CD14-positive monocyte (primary cell): ENCODE results near the gene AGXT. TPM values are rescaled to one million over a fixed set of nuclear protein-coding genes. Genes with fewer than 3 reads are reported as not detected.

ENCODE experiments used
- DNase-seq, 3 donors: peaks; one replicate each; pipeline ENCODE4 v3.0.0-alpha.2; 2011 to 2022
- H2AFZ ChIP-seq: 2 replicates; pipeline ENCODE4 v1.6.0; 2012; ENCODE audit warnings: mild to moderate bottlenecking, low read depth, low read length, inconsistent platforms; ENCODE audit not compliant: insufficient read depth, poor library complexity, severe bottlenecking
- H3K27ac ChIP-seq, 2 donors: 1 replicate in 1 of 2; 2 replicates in 1 of 2; pipeline ENCODE4 v1.5.1; 2012 to 2013; ENCODE audit warnings: low read length in 2 of 2, control low read depth in 1 of 2, inconsistent platforms in 1 of 2, low read depth in 1 of 2, mild to moderate bottlenecking in 1 of 2
- H3K27me3 ChIP-seq, 2 donors: one replicate each; pipeline versions ENCODE4 v1.6.0 to v1.6.1; 2011 to 2013; ENCODE audit warnings: low read length in 2 of 2; ENCODE audit not compliant: control insufficient read depth in 2 of 2, insufficient read depth in 2 of 2
- H3K36me3 ChIP-seq, 2 donors: replicated peaks in 1 of 2; 1 replicate in 1 of 2; 2 replicates in 1 of 2; pipeline versions ENCODE4 v1.5.1 to v1.6.1; 2012 to 2013; ENCODE audit warnings: low read length in 2 of 2, control low read depth in 1 of 2, inconsistent platforms in 1 of 2, mild to moderate bottlenecking in 1 of 2; ENCODE audit not compliant: insufficient read depth in 2 of 2, control insufficient read depth in 1 of 2
- H3K4me1 ChIP-seq, 2 donors: 1 replicate in 1 of 2; 2 replicates in 1 of 2; pipeline versions ENCODE4 v1.5.1 to v1.6.1; 2012 to 2013; ENCODE audit warnings: low read length in 2 of 2, control low read depth in 1 of 2, inconsistent platforms in 1 of 2, mild to moderate bottlenecking in 1 of 2, moderate library complexity in 1 of 2; ENCODE audit not compliant: insufficient read depth in 2 of 2, control insufficient read depth in 1 of 2
- H3K4me2 ChIP-seq: replicated peaks from 2 replicates; pipeline ENCODE3; 2012; ENCODE audit warnings: low read length, moderate library complexity, mild to moderate bottlenecking; ENCODE audit not compliant: poor library complexity, severe bottlenecking; ENCODE audit errors: extremely low read depth
- H3K4me3 ChIP-seq, 3 experiments: fragments of 200-600 bp in 1 of 3; sonication (generic) in 1 of 3; replicated peaks in 1 of 3; 1 replicate in 2 of 3; 2 replicates in 1 of 3; pipeline ENCODE4 v1.5.1; 2011 to 2013; ENCODE audit warnings: low read length in 3 of 3, mild to moderate bottlenecking in 3 of 3, control low read depth in 2 of 3, low read depth in 2 of 3, inconsistent platforms in 1 of 3, moderate library complexity in 1 of 3
- H3K79me2 ChIP-seq: 2 replicates; pipeline ENCODE4 v1.6.0; 2012; ENCODE audit warnings: mild to moderate bottlenecking, control low read depth, inconsistent platforms, low read length, moderate library complexity; ENCODE audit not compliant: insufficient read depth
- H3K9ac ChIP-seq: 2 replicates; pipeline ENCODE4 v1.6.0; 2017; ENCODE audit warnings: low read length, mild to moderate bottlenecking; ENCODE audit not compliant: insufficient read depth, poor library complexity, severe bottlenecking
- H3K9me3 ChIP-seq, 2 donors: replicated peaks in 1 of 2; 1 replicate in 1 of 2; 2 replicates in 1 of 2; pipeline versions ENCODE4 v1.5.1 to v1.6.1; 2012 to 2013; ENCODE audit warnings: low read length in 2 of 2, control low read depth in 1 of 2; ENCODE audit not compliant: control insufficient read depth in 1 of 2, insufficient read depth in 1 of 2
- H4K20me1 ChIP-seq: 2 replicates; pipeline ENCODE4 v1.6.0; 2012; ENCODE audit warnings: mild to moderate bottlenecking, low read length, control low read depth, moderate library complexity; ENCODE audit not compliant: insufficient read depth
- H3K27ac Mint-ChIP-seq, 7 donors: one replicate each; pipeline ENCODE4 v1.8.0; 2020; ENCODE audit warnings: mild to moderate bottlenecking in 7 of 7, mixed read lengths in 7 of 7, moderate library complexity in 6 of 7, inconsistent platforms in 2 of 7
- H3K27me3 Mint-ChIP-seq, 3 donors: one replicate each; pipeline ENCODE4 v1.8.0; 2021 to 2022; ENCODE audit warnings: low read depth in 3 of 3, mild to moderate bottlenecking in 3 of 3, mixed read lengths in 3 of 3, moderate library complexity in 3 of 3, inconsistent platforms in 1 of 3
- H3K36me3 Mint-ChIP-seq, 2 donors: one replicate each; pipeline ENCODE4 v1.8.0; 2020; ENCODE audit warnings: mixed read lengths in 2 of 2, inconsistent platforms in 1 of 2, mild to moderate bottlenecking in 1 of 2
- H3K4me1 Mint-ChIP-seq: one replicate; pipeline ENCODE4 v1.8.0; 2020; ENCODE audit warnings: mild to moderate bottlenecking, mixed read lengths
- H3K4me3 Mint-ChIP-seq, 2 donors: one replicate each; pipeline ENCODE4 v1.8.0; 2020; ENCODE audit warnings: mild to moderate bottlenecking in 2 of 2, mixed read lengths in 2 of 2, moderate library complexity in 1 of 2
- H3K9me3 Mint-ChIP-seq, 7 donors: one replicate each; pipeline ENCODE4 v1.8.0; 2020 to 2022; ENCODE audit warnings: mixed read lengths in 7 of 7, mild to moderate bottlenecking in 6 of 7, moderate library complexity in 6 of 7, inconsistent platforms in 2 of 7
- CTCF ChIP-seq: fragments of 200-600 bp; IDR thresholded peaks from one replicate; pipeline ENCODE4 v1.8.0; 2022; ENCODE audit warnings: antibody characterized with exemption, mild to moderate bottlenecking
- WGBS: methylation state at CpG from one replicate; pipeline ENCODE4 v1.1.5; 2013; ENCODE audit warnings: missing lambda C conversion rate; ENCODE audit not compliant: insufficient coverage; 5-methylcytosine and 5-hydroxymethylcytosine counted together
- intact Hi-C, 2 donors: fragments of 100-400 bp; cut with micrococcal nuclease; formaldehyde crosslinking; loops; one replicate each; pipeline versions ENCODE4 v1.15.0 to v1.15.1; 2023
- polyA plus RNA-seq, 3 donors: library from polyadenylated mRNA; depleted of rRNA in 1 of 3; unstranded in 2 of 3; stranded (reverse) in 1 of 3; fragments of 300-500 nt in 2 of 3; fragments of >200 nt in 1 of 3; fragmentation: Illumina TruSeq in 2 of 3; gene quantifications; 1 replicate in 2 of 3; 2 replicates in 1 of 3; pipeline ENCODE4 v1.2.3, GENCODE V29; 2012 to 2021

Gene AGXT
- polyA plus RNA-seq, 3 donors, result not detected

DNA sequence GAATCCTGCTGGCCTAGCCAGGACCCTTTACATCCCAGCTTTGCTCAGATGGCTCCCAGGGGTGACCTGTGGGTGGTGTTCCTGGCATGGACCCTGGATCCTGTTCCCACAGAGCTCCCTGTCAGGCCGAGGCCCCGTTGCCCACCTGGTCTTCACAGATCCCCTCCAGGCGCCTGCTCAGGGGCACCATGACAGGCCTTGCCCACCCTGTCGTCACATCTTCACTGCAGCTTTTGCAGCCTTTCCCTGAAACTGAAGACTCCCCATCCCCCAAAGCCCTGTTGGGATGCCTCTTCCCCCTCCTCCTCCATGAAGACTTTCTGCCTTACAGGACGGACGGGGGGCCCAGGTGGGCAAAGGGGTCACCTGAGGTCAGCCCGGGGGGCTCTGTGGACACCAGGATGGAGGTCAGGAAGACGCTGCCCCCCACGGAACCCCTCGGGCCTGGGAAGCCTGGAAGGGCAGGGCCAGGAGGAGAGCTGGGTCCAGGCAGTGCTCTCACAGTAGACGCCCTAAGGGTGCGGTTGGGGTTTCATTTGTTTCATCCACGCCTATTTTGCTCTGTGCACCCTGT lies 35.6 kb upstream of the AGXT start:
- TF ChIP-seq CTCF, result no peak
- no peak for DNase-seq
- no peak overlapping the region for H3K4me3 Mint-ChIP-seq
- Histone ChIP-seq H3K4me1 (peaks cover 7 to 14% of the 10 kb centered on the region in 2 donors), H4K20me1 (no peaks in the 10 kb centered on the region), H3K36me3 (no peaks in the 10 kb centered on the region), H3K9me3 (peaks cover 0 to 4% of the 10 kb centered on the region in 2 donors), H3K27ac (no peak overlapping the region), H2AFZ (no peak overlapping the region), H3K4me2 (no peak overlapping the region), H3K9ac (no peak overlapping the region), H3K79me2 (no peaks in the 10 kb centered on the region), H3K27me3 (peaks cover 12 to 38% of the 10 kb centered on the region in 2 donors), H3K4me3 (no peak overlapping the region)
- 80% methylated on average over 13 of the region's 13 CpGs for WGBS
- H3K36me3 Mint-ChIP-seq, result no peaks in the 10 kb centered on the region
- intact Hi-C loops, result loop anchor here in 1 of 2 donors (10.0 kb wide), 1 partner anchor 318 kb away; no protein-coding TSS in a partner anchor
- H3K9me3 Mint-ChIP-seq, result peaks cover 0 to 3% (median 2%) of the 10 kb centered on the region in 7 donors
- peaks cover 6% of the 10 kb centered on the region for H3K4me1 Mint-ChIP-seq
- H3K27me3 Mint-ChIP-seq, result peaks cover 29 to 52% (median 37%) of the 10 kb centered on the region in 3 donors
- H3K27ac Mint-ChIP-seq, result no peak overlapping the region

DNA sequence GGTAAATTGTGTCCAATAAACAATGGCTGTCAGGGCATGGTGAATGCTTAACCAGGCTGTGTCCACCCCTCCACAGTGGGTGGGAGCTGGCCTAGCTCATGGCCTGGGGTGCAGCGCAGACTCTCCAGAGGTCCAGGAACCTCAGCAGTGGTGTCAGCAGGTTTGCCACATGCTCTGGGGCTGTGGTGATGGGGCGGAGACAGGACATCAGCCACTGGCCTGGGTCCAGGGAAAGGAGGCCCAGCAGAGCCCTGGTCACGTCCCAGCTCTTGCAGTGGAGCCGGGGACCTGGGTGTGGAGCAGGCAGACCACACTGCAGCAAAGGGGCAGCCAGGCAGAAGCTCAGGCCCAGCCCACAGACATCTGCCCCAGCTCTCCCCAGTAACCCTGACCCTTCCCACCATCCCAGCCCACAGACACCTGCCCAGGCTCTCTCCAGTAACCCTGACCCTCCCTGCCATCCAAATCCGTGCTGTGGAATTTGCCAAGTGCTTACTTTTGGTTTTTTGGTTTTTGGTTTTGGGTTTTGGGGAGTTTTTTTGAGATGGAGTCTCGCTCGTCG lies 34.8 kb upstream of the AGXT start:
- no peak overlapping the region for H2AFZ ChIP-seq
- H3K36me3 Mint-ChIP-seq, result no peaks in the 10 kb centered on the region
- peaks cover 0 to 3% (median 2%) of the 10 kb centered on the region in 7 donors for H3K9me3 Mint-ChIP-seq

More for the DNA sequence above, 34.8 kb upstream of the AGXT start:
- Histone ChIP-seq H3K36me3 (no peaks in the 10 kb centered on the region), H3K4me2 (no peak overlapping the region), H3K27me3 (peaks cover 12 to 32% of the 10 kb centered on the region in 2 donors), H3K4me1 (peaks cover 7 to 14% of the 10 kb centered on the region in 2 donors), H3K4me3 (no peak overlapping the region), H4K20me1 (no peaks in the 10 kb centered on the region), H3K9me3 (peaks cover 0 to 4% of the 10 kb centered on the region in 2 donors), H3K27ac (no peak overlapping the region), H3K79me2 (no peaks in the 10 kb centered on the region), H3K9ac (no peak overlapping the region)
- WGBS, result 89% methylated on average over 4 of the region's 8 CpGs
- Mint-ChIP-seq H3K4me3 (no peak overlapping the region), H3K27me3 (peaks cover 28 to 49% (median 34%) of the 10 kb centered on the region in 3 donors), H3K4me1 (peaks cover 6% of the 10 kb centered on the region), H3K27ac (peak overlapping the region in 1 of 7 donors; percentile 57)
- TF ChIP-seq CTCF, result no peak
- DNase-seq, result no peak
- intact Hi-C loops, result loop anchor here in 1 of 2 donors (10.0 kb wide), 1 partner anchor 319 kb away; no protein-coding TSS in a partner anchor
